GM12878 (cell line): Measurements from ENCODE around the gene PDCL3. TPM values are rescaled to one million over a fixed set of nuclear protein-coding genes. Genes with fewer than 3 reads are reported as not detected.
A peak's percentile ranks its signal among the peaks of the same experiment; 100 is the strongest.

ENCODE experiments used
- ATAC-seq: fragments of 200-7000 bp; cut with Tn5 transposase; 3 replicates; pipeline ENCODE4 v1.9.1; 2020; ENCODE audit warnings: mild to moderate bottlenecking, moderate library complexity
- BruUV-seq: library from RNA; stranded (reverse); fragments of 400-500 nt; replicated peaks from 2 replicates; lab custom pipeline; 2021; lab: Mats Ljungman, UMichigan
- CTCF ChIA-PET: fragments of 300-600 bp; sonication (Branson Sonifier 250); formaldehyde crosslinking; extraction: SDS; loops from one replicate; lab custom pipeline; 2021; ENCODE audit warnings: inconsistent platforms; lab: Yijun Ruan, JAX
- POLR2A ChIA-PET: fragments of 350-600 bp; formaldehyde crosslinking; extraction: SDS; loops from one replicate; lab custom pipeline; 2021; ENCODE audit warnings: inconsistent platforms; lab: Charles Lee
- RAD21 ChIA-PET: fragments of 300-600 bp; sonication (Branson Sonifier 250); formaldehyde crosslinking; loops from one replicate; lab custom pipeline; 2023; ENCODE audit warnings: antibody characterized with exemption; ENCODE audit not compliant: unreplicated experiment; lab: Charles Lee
- SMC1A ChIA-PET: fragments of 300-600 bp; sonication (Branson Sonifier 250); formaldehyde crosslinking; loops from one replicate; lab custom pipeline; 2023; ENCODE audit not compliant: unreplicated experiment, uncharacterized antibody; lab: Charles Lee
- DNase-seq: peaks from one replicate; pipeline ENCODE4 v3.0.0-alpha.2; 2011; ENCODE audit warnings: low read depth, low spot score
- FAIRE-seq: peaks from 3 replicates; lab custom pipeline; 2011; peaks lifted over from hg19 to GRCh38; lab: Jason Lieb, UNC
- H2AFZ ChIP-seq: 2 replicates; pipeline ENCODE4 v1.6.0; 2011; ENCODE audit warnings: low read depth, low read length, control low read depth; ENCODE audit not compliant: control insufficient read depth
- H3K27ac ChIP-seq: 2 replicates; pipeline ENCODE4 v1.5.1; 2011; ENCODE audit warnings: control low read depth; ENCODE audit not compliant: control insufficient read depth, insufficient read depth
- H3K27me3 ChIP-seq, 2 experiments: replicated peaks in 1 of 2; 2 replicates each; pipeline versions ENCODE4 v1.6.0 to v1.6.1; 2011; ENCODE audit warnings: low read length in 1 of 2; ENCODE audit not compliant: control insufficient read depth in 2 of 2, insufficient read depth in 2 of 2
- H3K36me3 ChIP-seq, 2 experiments: 2 replicates each; pipeline ENCODE4 v1.5.1; 2011; ENCODE audit warnings: low read length in 1 of 2; ENCODE audit not compliant: control insufficient read depth in 2 of 2, insufficient read depth in 2 of 2
- H3K4me1 ChIP-seq: 2 replicates; pipeline ENCODE4 v1.6.1; 2011; ENCODE audit warnings: mild to moderate bottlenecking, low read length, moderate library complexity, mixed read lengths; ENCODE audit not compliant: control insufficient read depth, insufficient read depth
- H3K4me2 ChIP-seq: 2 replicates; pipeline ENCODE4 v1.6.0; 2011; ENCODE audit warnings: control low read depth; ENCODE audit not compliant: control insufficient read depth, insufficient read depth
- H3K4me3 ChIP-seq: fragments of 200-600 bp; sonication (generic); 2 replicates; pipeline ENCODE4 v1.5.1; 2016
- H3K79me2 ChIP-seq: 2 replicates; pipeline ENCODE4 v1.6.0; 2011; ENCODE audit warnings: low read length; ENCODE audit not compliant: control insufficient read depth, insufficient read depth
- H3K9ac ChIP-seq: 2 replicates; pipeline ENCODE4 v1.8.0; 2011; ENCODE audit warnings: low read length, control low read depth, mixed read lengths; ENCODE audit not compliant: control insufficient read depth, insufficient read depth
- H3K9me3 ChIP-seq: replicated peaks from 3 replicates; pipeline ENCODE4 v1.5.1; 2011; ENCODE audit warnings: mild to moderate bottlenecking, low read length; ENCODE audit not compliant: control insufficient read depth, insufficient read depth
- H4K20me1 ChIP-seq: 2 replicates; pipeline ENCODE4 v1.6.0; 2011; ENCODE audit not compliant: control insufficient read depth, insufficient read depth
- CEBPZ ChIP-seq: fragments of 150-350 bp; IDR thresholded peaks from 2 replicates; pipeline ENCODE4 v1.6.1; 2016; ENCODE audit warnings: low read depth, low read length
- HDGF ChIP-seq: fragments of 450-650 bp; IDR thresholded peaks from 2 replicates; pipeline ENCODE4 v1.6.1; 2016; ENCODE audit warnings: antibody characterized with exemption
- SPI1 ChIP-seq: IDR thresholded peaks from 2 replicates; pipeline ENCODE4 v1.6.1; 2011; ENCODE audit warnings: low read depth, mild to moderate bottlenecking, low read length, moderate library complexity, borderline replicate concordance; ENCODE audit not compliant: insufficient read depth
- WGBS: methylation state at CpG from one replicate; pipeline ENCODE4 v1.1.6; 2016; ENCODE audit warnings: low lambda C conversion rate; ENCODE audit not compliant: insufficient replicate concordance, insufficient coverage; ENCODE audit errors: missing lambda C conversion rate; 5-methylcytosine and 5-hydroxymethylcytosine counted together
- in situ Hi-C: fragments of 300-500 bp; cut with MboI; formaldehyde crosslinking; loops from 9 replicates; pipeline ENCODE4 v1.14.3; 2018; ENCODE audit warnings: mixed read lengths
- intact Hi-C: fragments of 100-400 bp; cut with micrococcal nuclease; formaldehyde crosslinking; loops from one replicate; pipeline ENCODE4 v1.14.2; 2022; ENCODE audit not compliant: unreplicated experiment
- polyA plus RNA-seq, 11 experiments: library from polyadenylated mRNA; depleted of rRNA in 4 of 11; unstranded in 6 of 11; stranded (reverse) in 5 of 11; fragments of >200 nt; fragmentation: Nextera tagmentation in 4 of 11; fragmentation: Illumina TruSeq in 1 of 11; extraction: Ambion mirVana in 4 of 11; extraction: Trizol in 1 of 11; gene quantifications; 1 replicate in 1 of 11; 2 replicates in 10 of 11; pipeline versions ENCODE4 v1.2.1 to v1.2.3, GENCODE V29; 2011 to 2016; ENCODE audit warnings: inconsistent platforms in 2 of 11, missing spikeins in 2 of 11, low read depth in 1 of 11
- total RNA-seq, 4 experiments: library from RNA; depleted of rRNA in 3 of 4; stranded (reverse); fragments of >200 nt in 3 of 4; fragmentation: Illumina TruSeq in 1 of 4; extraction: Trizol in 1 of 4; gene quantifications; 2 replicates each; pipeline versions ENCODE4 v1.2.1 to v1.2.3, GENCODE V29; 2013 to 2021
- TF ChIP-seq, protein P1 (sequence below): fragments of 150-350 bp; IDR thresholded peaks from 2 replicates; pipeline ENCODE4 v1.6.1; 2014; ENCODE audit warnings: mild to moderate bottlenecking, low read depth, low read length

Gene PDCL3
- total and polyA plus RNA-seq, 10 of the 15 experiments (the other 5 are each of a cell fraction or from before 2014, with no cell fraction given) = 22.9 to 111 (median 51.1) TPM

- no peak for FAIRE-seq
- SMC1A ChIA-PET = no interaction called here
- no peaks in the 10 kb centered on the region for H4K20me1 ChIP-seq
- H3K9ac ChIP-seq = no peak overlapping the region
- WGBS = 46% methylated on average over 10 of the region's 10 CpGs
- TF ChIP-seq SPI1 (peak; percentile 73), HDGF (no peak), CEBPZ (no peak)
- TF ChIP-seq, protein P1, sequence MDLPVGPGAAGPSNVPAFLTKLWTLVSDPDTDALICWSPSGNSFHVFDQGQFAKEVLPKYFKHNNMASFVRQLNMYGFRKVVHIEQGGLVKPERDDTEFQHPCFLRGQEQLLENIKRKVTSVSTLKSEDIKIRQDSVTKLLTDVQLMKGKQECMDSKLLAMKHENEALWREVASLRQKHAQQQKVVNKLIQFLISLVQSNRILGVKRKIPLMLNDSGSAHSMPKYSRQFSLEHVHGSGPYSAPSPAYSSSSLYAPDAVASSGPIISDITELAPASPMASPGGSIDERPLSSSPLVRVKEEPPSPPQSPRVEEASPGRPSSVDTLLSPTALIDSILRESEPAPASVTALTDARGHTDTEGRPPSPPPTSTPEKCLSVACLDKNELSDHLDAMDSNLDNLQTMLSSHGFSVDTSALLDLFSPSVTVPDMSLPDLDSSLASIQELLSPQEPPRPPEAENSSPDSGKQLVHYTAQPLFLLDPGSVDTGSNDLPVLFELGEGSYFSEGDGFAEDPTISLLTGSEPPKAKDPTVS = no peak
- TF ChIP-seq, all 136 proteins: peak for 1
- H3K9me3 ChIP-seq = no peaks in the 10 kb centered on the region
- no peak for ATAC-seq
- no peak overlapping the region for H3K4me3 ChIP-seq
- no TSS peak for BruUV-seq
- intact Hi-C loops (no loop called here), in situ Hi-C loops (no loop called here)
- no peaks in the 10 kb centered on the region for H3K27me3 ChIP-seq
- ChIA-PET RAD21 (no interaction called here), POLR2A (no interaction called here), CTCF (no interaction called here)
- no peaks in the 10 kb centered on the region for H3K4me1 ChIP-seq
- no peaks in the 10 kb centered on the region for H3K79me2 ChIP-seq
- 0 out of 2 replicates have a peak overlapping the region, but pooled peaks have one; percentile 9 for H3K4me2 ChIP-seq
- H2AFZ ChIP-seq = no peak overlapping the region
- H3K36me3 ChIP-seq = no peaks in the 10 kb centered on the region
- no peak overlapping the region for H3K27ac ChIP-seq
- no peak for DNase-seq
Measured at GRCh38 chr2:100554798-100555407, 7.9 kb upstream of the PDCL3 start.
